HG03097 (cell line): ENCODE results near the gene RBBP4.
"Not testable (repeated sequence)": the region's sequence is repeated elsewhere in the genome, so short reads cannot be mapped to it uniquely, and the experiment has no call there.

Experiments used
- ATAC-seq: cut with Tn5 transposase; IDR thresholded peaks from one replicate; pipeline ENCODE4 v1.9.1; 2021; ENCODE audit not compliant: unreplicated experiment, low FRiP score

Gene RBBP4

DNA sequence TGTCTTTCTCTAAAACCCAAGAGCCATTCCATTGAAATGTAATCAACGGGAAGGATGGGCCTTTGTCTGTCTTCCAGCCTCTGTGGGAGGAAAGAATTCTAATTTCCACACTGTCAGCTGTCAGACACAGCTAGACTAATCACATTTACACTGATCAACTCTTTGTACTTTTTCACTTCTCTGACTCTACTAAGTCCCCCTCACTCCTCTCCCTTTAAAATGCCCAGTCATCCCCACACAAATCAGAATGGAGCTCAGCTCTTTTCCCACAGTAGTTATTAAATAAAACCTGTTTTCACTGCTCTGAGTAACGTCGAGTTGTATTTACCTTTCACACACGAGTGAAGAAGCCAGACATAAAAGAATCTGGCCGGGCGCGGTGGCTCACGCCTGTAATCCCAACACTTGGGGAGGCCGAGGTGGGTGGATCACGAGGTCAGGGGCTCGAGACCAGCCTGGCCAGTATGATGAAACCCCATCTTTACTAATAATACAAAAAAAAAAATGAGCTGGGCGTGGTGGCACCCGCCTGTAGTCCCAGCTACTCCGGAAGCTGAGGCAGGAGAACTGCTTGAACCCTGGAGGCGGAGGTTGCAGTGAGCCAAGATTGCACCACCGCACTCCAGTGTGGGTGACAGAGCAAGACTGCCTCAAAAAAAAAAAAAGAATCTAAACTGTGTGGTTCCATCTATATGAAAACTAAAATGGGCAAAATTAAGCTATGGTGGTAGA lies 13.9 kb upstream of the RBBP4 start:
- ATAC-seq = no peak

DNA sequence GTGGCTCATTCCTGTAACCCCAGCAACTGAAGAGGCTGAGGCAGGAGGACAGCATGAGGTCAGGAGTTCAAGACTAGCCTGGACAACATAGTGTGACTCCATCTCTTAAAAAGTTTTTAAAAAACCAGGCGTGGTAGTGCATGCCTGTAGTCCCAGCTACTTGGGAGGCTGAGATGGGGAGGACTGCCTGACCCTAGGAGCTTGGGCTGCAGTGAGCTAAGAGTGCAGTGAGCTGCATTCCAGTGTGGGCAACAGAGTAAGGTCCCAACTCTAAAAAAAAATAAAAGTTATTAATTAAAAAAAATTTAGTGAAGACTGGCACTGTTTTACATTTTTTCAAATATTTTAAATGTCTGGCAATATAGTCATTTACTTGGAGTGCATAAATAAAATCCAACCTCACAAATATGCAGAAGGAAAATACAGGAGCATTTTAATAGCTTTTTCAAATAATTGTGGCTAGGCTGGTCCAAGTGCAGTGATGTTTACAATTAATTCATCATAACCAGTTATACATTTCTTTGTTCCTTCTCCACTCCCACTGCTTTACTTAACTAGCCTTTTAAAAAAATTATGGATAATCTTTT lies 11.4 kb upstream of the RBBP4 start:
- ATAC-seq = no peak

DNA sequence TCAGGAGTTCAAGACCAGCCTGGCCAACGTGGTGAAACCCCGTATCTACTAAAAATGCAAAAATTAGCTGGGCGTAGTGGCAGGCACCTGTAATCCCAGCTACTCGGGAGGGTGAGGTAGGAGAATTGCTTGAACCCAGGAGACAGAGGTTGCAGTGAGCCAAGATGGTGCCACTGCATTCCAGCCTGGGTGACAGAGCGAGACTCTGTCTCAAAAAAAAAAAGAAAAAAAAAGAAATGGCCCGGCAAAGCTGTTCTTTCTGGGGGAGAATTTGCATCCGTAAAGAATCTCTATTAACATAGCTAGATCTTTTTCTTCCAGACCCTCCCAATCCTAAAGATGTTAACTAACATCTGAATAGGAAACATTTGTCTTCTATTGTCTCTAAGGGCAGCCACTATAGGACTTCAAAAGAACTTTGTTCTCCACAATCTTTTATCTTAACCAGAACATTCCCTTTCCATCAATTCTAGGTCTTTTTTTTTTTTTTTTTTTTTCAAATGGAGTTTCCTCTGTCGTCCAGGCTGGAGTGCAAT lies 8.6 kb upstream of the RBBP4 start:
- not testable (repeated sequence) for ATAC-seq

GRCh38 chr1:32644426-32644825 lies 6.6 kb upstream of the RBBP4 start:
- ATAC-seq = no peak

DNA sequence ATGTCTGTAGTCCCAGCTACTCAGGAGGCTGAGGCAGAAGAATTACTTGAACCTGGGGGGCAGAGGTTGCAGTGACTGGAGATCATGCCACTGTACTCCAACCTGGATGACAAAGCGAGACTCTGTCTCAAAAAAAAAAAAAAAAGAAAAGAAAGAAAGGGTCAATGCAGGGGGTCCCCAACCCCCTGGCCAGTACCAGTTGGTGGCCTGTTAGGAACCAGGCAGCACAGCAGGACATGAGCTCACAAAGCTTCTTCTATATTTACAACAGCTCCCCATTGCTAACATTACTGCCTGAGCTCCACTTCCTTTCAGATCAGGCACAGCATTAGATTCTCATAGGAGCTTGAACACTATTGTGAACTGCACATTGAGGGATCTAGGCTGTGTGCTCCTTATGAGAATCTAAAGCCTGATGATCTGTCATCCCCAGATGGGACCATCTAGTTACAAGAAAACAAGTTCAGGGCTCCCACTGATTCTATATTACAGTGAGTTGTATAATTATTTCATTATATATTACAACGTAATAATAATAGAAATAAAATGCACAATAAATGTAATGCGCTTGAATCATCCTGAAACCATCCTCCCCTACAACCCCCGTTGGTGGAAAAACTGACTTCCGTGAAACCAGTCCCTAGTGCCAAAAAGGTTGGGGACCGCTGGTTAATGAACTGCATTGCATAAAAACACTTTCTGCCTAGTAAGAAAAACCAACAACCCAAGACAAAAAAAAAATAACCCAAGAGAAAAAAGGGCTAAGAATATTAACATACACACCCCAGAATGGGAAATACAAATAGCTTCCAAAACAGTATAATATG lies 3.5 kb upstream of the RBBP4 start:
- ATAC-seq = no peak

DNA sequence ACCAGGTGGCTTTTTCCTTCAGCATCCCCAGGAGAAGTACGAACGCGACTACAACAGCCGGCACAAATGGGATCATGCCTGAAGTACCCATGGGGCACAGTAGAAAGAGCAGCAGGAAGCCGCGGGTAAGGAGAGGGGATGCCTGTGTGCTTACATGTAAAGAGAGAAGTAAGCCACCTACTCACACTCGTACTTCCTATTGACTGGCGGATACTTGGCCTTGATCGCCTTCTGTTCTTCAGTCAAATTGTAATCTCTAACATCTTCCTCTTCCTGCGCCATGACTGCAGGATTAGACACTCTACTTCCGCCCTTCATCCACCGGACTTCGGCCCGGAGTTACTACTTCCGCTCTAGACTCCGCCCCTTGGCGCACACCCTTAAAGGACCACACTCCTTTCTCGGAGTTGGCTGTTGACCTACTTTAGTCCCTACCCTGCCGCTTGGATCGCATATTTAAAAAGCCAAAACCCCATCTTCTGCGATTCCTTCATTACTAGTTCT lies 708 bp upstream of the RBBP4 start, which contains the start of gene ZBTB8OS:
Gene ZBTB8OS (minus strand): TSS at position 303 of the 504 bp plus-strand sequence. CDS start 21 bp downstream, at position 282.
- peak; percentile 50 for ATAC-seq

GRCh38 chr1:32651461-32652073 lies 559 bp downstream of the RBBP4 start:
- ATAC-seq = peak; percentile 33

DNA sequence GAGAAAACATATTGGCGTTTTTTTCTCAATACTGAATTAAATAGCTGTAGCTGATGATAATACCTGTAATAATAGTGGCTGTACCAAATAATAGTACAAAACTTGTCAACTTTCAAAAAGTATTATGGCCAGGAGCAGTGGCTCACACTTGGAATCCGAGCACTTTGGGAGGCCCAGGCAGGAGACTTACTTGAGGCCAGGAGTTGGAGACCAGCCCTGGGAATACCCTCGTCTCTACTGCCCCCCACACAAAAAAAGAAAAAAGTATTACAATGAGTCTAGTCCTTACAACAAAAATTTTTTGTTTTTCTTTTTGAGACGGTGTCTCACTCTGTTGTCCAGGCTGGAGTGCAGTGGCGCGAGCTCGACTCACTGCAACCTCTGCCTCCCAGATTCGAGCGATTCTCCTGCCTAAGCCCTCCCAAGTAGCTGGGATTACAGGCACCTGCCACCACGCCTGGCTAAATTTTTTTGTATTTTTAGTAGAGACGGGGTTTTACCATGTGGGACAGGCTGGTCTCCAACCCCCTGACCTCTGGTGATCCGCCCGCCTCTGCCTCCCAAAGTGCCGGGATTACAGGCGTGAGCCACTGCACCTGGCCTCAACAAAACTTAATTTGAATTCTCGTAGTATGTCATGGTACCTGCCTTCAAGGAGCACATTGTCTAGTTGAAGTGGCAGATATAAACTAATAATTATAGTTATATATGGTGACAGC lies 1.4 kb downstream of the RBBP4 start:
- no peak for ATAC-seq

- ATAC-seq = no peak
Observed at GRCh38 chr1:32659581-32659980, 8.6 kb downstream of the RBBP4 start.

DNA sequence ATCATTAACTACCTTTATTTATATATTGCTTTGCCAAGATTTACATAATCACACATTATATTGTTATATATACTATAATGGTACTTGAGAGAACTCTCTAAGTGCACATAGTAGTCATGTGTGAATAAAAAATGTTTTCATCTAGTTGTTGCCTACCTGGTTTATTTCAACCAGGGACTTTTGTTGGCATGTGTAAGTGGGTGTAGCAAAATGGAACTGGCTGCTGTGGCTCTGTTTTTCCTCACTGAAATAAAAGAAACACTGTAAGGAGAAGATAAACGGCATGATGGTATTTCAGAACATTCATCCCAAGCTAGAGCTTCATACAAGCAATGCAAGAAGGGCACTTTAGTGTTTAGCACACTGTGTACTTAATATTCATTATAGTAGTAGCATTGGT lies 14.9 kb downstream of the RBBP4 start:
- ATAC-seq = no peak

- ATAC-seq = no peak
Observed at GRCh38 chr1:32666901-32667566, 16.0 kb downstream of the RBBP4 start.

DNA sequence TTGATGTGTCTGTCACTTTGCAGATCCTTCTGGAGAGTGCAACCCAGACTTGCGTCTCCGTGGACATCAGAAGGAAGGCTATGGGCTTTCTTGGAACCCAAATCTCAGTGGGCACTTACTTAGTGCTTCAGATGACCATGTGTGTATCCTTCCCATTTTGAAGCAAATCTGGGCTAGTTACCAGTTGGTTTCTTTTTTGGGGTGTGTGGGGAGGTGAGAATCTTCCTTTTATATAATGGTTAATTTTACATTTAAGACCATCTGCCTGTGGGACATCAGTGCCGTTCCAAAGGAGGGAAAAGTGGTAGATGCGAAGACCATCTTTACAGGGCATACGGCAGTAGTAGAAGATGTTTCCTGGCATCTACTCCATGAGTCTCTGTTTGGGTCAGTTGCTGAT lies 17.7 kb downstream of the RBBP4 start:
- not testable (repeated sequence) for ATAC-seq

DNA sequence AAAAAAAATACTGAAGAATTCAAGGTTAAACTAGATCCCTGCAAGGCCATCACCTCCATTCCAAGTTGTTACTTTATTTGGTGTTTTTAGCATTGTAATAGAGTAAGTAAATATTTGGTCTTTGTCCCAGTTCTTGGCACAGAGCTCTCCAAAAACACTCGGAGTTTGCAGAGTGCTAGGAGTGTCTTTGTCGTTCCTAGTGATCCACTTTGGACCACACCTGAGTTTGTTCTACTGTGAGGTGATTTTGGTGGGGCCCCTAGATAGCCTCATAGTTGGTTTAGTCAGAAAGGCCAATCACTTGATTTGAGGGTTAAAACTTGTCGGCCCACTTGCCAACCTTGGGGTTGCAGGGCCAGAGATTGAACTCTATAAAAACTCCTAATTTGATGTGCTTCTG lies 25.9 kb downstream of the RBBP4 start:
- ATAC-seq = no peak

GRCh38 chr1:32679993-32680392 lies 29.0 kb downstream of the RBBP4 start:
- ATAC-seq = not testable (repeated sequence)

DNA sequence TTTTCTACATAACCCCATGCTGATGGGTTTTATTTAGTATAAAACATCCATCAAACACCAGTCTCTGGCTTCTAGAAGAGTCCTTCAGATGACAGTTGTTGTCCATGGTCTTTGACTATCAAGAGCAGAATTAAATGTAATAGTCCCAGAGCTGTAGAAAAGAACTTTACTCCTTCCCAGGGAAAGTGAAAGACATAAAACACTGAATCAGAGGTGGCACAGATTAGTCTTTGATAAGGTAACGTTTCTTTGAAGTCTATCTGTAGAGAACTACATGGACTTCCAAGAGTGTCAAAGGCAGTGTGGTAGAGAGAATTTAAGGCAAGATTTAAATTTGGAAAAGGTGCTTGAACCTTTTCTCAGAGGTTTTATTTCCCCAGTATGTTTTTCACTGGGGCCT lies 29.6 kb downstream of the RBBP4 start:
- no peak for ATAC-seq

DNA sequence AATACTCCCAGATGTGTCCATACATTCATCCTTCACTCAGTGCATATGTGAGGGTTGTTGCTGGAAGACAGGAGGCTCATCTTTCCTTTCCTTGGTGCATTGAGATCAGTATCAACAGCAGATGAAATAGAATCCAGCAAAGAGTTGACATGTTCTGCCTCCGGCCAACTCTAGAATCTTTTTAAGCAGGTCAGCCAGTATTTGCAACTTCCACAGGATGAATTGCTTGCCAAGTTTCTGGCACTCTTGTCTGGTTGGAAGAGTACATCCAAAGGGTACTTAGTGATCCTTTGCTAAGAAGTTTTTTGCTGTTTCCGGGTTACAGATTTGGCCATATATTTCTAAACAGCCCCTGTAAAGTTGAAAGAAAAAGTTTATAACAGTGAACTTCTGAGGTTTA lies 30.5 kb downstream of the RBBP4 start:
- ATAC-seq = no peak

DNA sequence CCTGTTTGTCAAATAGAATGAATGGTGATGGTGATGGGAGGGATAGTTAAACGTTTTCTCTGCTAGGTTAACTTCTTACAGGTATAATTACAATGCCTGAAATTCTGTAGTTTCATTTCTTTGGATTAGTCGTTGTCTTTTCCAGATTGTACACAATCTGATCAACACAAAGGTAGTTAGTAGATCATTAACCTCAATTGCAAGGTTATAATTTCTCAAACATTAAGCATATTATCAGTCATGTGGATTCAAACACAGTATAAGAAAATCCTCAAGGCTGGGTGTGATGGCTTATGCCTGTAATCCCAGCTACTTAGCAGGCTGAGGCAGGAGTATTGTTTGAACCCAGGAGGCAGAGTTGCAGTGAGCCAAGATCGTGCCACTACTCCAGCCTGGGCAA lies 31.0 kb downstream of the RBBP4 start:
- ATAC-seq = no peak

DNA sequence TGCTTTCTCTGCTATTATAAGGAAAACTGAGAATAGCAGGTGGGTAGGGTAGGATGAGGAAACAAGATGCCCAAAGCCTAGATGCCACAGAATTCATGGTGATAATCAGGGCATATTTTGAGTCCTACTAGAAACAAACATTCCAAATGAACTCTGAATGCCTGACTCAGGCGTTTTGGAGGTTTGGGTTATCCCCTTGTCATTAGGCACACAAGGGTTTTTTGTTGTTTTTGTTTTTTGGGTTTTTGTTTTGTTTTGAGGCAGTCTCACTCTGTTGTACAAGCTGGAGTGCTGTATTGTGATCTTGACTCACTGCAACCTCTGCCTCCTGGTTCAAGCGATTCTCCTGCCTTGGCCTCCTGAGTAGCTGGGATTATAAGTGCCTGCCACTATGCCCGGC lies 32.4 kb downstream of the RBBP4 start:
- ATAC-seq = no peak

DNA sequence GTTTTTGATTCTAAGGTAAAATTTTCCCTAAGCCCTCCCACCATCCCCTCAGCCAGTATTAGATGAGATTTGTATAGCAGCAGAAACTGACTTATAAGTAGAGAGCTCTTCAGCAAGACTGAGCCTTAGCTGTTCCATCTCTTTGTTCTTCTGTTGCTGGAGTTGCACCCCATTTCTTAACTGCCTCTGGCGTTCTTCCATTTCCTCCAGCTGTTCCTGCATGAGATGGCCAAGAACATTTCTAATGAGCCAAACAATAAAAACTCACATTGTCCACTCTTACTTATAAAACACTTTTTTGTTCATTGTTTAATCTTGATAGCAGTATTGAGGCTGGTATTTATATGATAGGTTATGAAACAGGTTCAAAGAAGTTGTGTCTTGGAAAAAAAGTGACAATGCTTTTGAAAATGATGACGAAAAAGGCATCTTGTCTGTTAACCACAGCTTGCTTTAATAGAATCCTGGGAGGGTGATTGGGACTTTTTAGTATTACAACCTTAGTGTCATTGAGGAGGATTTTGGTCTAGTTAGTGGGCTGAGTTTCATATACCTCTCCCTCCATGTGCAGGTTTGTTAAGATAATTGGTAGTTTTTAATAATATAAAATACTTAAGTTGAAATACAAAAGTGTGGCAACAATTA lies 33.3 kb downstream of the RBBP4 start:
- ATAC-seq = no peak
